ENCODE data around the gene GOLGA8S. TPM values are rescaled to one million over a fixed set of nuclear protein-coding genes. Genes with fewer than 3 reads are reported as not detected.
"Not testable (repeated sequence)": the region's sequence is repeated elsewhere in the genome, so short reads cannot be mapped to it uniquely, and the experiment has no call there.

GOLGA8S gene, protein sequence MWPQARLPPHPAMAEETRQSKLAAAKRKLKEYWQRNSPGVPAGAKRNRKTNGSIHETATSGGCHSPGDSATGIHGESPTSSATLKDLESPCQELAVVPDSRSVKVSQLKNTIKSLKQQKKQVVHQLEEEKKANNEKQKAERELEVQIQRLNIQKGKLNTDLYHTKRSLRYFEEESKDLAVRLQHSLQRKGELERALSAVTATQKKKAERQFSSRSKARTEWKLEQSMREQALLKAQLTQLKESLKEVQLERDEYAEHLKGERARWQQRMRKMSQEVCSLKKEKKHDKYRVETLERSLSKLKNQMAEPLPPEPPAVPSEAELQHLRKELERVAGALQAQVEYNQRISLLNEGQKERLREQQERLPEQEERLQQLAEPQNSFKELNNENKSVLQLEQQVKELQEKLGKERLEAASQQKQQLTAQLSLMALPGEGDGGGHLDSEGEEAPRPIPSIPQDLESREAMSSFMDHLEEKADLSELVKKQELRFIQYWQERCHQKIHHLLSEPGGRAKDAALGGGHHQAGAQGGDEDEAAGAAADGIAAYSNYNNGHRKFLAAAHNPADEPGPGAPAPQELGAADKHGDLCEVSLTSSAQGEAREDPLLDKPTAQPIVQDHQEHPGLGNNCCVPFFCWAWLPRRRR
- total RNA-seq (2014; rRNA removed; shearing (Covaris generic)), result not detected in 2 replicates

- in situ Hi-C loops (cut with HindIII; ENCODE audit: low sequenced_read_pairs); DNase-seq (ENCODE audit: low spot score): not testable (repeated sequence)
Observed at GRCh38 chr15:23354448-23354847, at the start of gene GOLGA8S. Gene GOLGA8S (plus strand): TSS chr15:23354748. CDS start chr15:23354810, 62 bp downstream.

DNA sequence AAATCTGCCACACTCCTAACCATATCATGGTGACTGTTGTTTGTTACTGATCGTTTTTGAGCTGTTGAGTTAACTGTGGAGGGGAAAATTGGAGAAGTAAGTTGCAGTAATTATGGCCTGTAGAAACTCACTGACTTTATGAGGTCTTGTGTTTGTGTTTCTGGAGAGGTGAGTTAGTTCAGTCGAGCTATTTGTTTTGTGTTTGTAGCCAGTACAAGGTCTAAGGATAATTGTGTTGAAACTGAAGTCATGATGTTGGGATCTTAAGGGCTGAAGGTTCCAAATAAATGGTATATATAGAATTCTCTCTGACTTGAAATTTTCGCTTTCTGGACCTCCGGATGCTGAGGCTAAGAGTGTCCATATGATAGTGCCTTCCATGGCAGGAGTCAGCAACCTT lies 49.7 kb upstream of the GOLGA8S start:
- DNase-seq (ENCODE audit: low spot score); in situ Hi-C loops (cut with HindIII; ENCODE audit: low sequenced_read_pairs): not testable (repeated sequence)

DNA sequence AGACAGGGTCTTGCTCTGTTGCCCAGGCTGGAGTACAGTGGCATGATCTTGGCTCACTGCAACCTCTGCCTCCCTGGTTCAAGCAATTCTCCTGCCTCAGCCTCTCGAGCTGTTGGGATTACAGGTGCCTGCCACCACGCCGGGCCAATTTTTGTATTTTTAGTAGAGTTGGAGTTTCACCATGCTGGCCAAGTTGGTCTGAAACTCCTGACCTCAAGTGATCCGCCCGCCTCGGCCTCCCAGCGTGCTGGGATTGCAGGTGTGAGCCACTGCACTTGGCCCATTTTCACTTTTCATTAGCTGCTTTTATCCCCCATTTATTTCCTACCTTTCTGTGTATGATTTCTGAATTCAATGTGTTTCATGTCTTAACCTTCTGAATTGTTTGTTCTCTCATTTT lies 48.6 kb upstream of the GOLGA8S start:
- DNase-seq (ENCODE audit: low spot score); in situ Hi-C loops (cut with HindIII; ENCODE audit: low sequenced_read_pairs): not testable (repeated sequence)

DNA sequence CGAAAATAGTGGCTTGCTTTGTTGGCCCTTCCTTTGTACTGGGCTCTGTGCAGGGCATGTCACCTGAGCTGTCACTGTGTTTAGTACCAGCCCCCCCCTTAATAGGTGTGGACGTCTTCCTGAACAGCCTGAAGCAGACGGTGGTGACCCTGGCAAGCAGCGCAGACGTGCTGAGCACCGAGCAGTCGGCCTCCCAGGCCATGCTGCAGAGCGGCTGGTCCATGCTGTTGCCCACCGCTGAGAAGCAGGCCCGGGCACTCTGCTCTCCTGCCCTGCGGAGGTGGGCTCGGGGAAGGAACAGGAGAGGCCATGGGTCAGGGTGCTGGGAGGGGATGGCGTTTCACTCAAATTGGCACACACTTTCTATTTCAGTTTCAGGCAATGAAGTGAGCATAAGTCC lies 43.3 kb upstream of the GOLGA8S start:
- DNase-seq (ENCODE audit: low spot score); in situ Hi-C loops (cut with HindIII; ENCODE audit: low sequenced_read_pairs): not testable (repeated sequence)

DNA sequence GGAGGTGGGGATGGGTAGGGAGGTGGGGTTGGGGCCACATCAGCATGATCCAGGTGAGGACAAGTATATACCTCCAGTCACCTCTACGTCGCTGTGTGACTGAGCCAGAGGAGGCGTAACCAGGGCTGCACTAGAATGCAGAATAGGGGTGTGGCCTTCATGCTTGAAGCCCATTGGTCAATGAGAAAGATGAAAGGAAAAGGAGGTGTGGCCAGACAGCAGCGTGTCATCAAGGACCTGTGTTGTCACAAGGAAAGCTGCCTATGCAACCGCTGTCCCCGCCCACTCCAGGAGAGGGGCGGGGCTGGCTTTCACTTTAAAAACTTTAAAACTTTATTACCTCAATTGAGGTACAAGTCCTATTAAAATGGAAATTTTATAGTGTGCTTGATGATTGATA lies 20.5 kb upstream of the GOLGA8S start, which contains the start of gene GOLGA6L26:
TSS of gene GOLGA6L26 (minus strand) at position 101 of the 400 bp plus-strand sequence. CDS start at position 40, 61 bp downstream.
- in situ Hi-C loops (cut with HindIII; ENCODE audit: low sequenced_read_pairs); DNase-seq (ENCODE audit: low spot score): not testable (repeated sequence)

DNA sequence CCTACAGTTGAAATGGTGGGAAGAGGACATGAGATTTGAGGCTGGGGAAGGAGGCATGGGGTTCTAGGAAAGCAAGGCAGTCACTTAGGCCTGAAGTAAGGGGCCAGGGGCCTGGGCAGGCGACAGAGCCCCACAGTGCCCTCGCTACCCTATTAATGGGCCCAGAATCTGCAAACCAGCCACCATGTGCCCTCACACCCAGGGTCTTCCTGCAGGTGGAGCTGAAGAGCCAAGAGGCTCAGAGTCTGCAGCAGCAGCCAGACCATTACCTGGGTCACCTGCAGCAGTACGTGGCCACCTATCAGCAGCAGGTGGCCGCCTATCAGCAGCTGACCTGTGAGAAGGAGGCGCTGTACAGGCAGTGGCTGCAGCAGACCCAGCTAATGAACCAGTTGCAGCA lies 8.1 kb downstream of the GOLGA8S start:
- in situ Hi-C loops (cut with HindIII; ENCODE audit: low sequenced_read_pairs); DNase-seq (ENCODE audit: low spot score): not testable (repeated sequence)

GRCh38 chr15:23364261-23364660 lies 9.7 kb downstream of the GOLGA8S start:
- DNase-seq (ENCODE audit: low spot score); in situ Hi-C loops (cut with HindIII; ENCODE audit: low sequenced_read_pairs): not testable (repeated sequence)

DNA sequence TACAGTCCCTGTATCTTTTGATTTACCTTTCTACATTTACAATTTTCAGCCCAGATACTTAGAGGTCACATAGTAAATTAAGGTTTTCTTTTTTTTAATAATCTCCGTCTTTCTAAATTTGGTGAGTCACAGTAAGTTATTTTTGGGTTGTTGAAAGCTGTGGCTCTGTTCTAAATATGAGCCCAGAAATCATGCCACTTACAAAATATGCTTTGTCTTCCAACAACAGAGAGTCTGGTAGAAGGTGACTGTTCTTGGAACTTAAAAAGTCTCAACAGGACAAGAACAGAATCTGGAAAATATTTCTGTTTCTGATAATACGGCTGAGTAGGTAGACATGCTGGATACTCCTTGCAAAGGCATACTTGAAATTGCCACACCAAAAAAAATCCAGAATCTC lies 16.0 kb downstream of the GOLGA8S start:
- in situ Hi-C loops (cut with HindIII; ENCODE audit: low sequenced_read_pairs), result no loop called here
- DNase-seq (ENCODE audit: low spot score), result no peak

DNA sequence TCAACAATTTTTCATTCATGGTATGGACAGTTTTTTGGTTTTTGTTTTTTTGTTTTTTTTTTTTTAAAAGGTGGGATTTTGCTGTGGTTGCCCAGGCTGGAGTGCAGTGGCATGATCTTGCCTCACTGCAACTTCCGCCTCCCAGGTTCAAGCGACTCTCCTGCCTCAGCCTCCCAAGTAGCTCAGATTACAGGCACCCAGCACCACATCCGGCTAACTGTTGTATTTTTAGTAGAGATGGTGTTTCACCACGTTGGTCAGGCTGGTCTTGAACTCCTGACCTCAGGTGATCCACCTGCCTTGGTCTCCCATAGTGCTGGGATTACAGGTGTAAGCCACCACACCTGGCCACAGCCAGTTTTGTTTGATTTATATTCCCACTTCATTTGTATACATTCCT lies 16.6 kb downstream of the GOLGA8S start:
- DNase-seq (ENCODE audit: low spot score); in situ Hi-C loops (cut with HindIII; ENCODE audit: low sequenced_read_pairs): not testable (repeated sequence)

GRCh38 chr15:23371868-23372267 lies 17.3 kb downstream of the GOLGA8S start:
- DNase-seq (ENCODE audit: low spot score); in situ Hi-C loops (cut with HindIII; ENCODE audit: low sequenced_read_pairs): not testable (repeated sequence)

- in situ Hi-C loops (cut with HindIII; ENCODE audit: low sequenced_read_pairs), result no loop called here
- no peak for DNase-seq (ENCODE audit: low spot score)
Observed at GRCh38 chr15:23372284-23372683, 17.7 kb downstream of the GOLGA8S start.

DNA sequence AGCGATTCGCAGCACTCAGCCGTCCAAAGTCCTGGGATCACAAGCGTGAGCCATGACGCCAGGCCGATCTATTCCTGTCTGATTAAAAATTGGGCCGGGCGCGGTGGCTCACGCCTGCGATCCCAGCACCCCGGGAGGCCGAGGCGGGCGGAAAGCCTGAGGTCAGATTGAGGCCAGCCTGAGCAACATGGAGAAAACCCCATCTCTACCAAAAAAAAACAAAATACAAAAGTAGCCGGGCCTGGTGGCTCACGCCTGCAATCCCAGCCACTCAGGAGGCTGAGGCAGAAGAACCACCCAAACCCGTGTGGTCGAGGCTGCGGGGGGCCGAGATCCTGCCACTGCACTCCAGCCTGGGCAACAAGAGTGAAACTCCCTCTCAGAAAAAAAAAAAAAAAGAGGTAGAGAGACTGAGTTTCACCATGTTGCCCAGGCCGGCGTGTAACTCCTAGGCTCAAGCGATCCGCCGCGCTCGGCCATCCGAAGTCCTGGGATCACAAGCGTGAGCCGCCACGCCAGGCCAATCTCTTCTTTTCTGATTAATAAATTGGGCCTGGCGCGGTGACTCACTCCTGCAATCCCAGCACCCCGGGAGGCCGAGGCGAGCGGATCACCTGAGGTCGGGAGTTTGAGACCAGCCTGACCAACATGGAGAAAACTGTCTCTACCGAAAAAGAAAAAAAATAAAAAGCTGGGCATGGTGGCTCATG lies 18.5 kb downstream of the GOLGA8S start:
- in situ Hi-C loops (cut with HindIII; ENCODE audit: low sequenced_read_pairs); DNase-seq (ENCODE audit: low spot score): not testable (repeated sequence)

GRCh38 chr15:23374226-23374625 lies 19.7 kb downstream of the GOLGA8S start:
- in situ Hi-C loops (cut with HindIII; ENCODE audit: low sequenced_read_pairs), result not testable (repeated sequence)

DNA sequence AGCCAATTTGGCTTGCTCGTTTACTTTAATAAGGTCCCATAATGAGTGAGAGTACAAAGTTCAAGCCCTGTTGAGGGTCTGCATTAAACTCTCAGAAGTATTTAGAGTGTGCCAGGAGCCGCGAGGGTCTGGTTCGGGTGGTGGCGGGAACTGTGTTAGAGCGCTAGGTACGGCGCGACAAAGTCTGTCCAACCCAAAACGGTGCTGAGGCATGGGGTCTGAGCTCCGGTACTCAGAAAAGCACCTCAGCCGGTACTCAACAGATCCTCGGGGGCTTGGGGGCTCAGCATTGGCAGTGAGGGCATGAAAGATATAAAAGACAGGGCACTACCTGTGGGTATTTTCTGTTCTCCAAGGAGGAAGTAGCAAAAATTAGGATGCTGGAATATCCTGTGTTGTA lies 24.4 kb downstream of the GOLGA8S start:
- DNase-seq (ENCODE audit: low spot score); in situ Hi-C loops (cut with HindIII; ENCODE audit: low sequenced_read_pairs): not testable (repeated sequence)

More at GRCh38 chr15:23374226-23374625, 19.7 kb downstream of the GOLGA8S start:
- not testable (repeated sequence) for DNase-seq (ENCODE audit: low spot score)

DNA sequence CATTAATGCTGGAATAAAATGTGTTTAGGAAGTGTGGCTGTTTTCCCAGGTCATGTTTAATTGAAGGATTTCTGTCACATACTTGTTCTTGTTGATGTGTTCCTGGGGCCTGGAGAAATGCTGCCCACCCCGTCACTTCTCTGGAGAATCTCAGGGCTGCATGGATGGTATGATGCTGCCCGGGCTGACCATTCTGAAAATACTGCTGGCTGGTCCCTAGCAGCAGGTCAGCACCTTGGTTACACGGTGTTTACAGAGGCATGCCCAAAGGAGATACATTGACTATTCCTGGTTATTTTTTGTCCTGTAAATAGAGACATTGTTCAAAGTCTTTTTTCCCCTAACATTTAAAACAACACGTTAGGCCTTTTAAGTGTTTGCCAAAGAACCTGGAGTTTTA lies 26.2 kb downstream of the GOLGA8S start:
- in situ Hi-C loops (cut with HindIII; ENCODE audit: low sequenced_read_pairs); DNase-seq (ENCODE audit: low spot score): not testable (repeated sequence)

GRCh38 chr15:23381192-23381591 lies 26.6 kb downstream of the GOLGA8S start:
- in situ Hi-C loops (cut with HindIII; ENCODE audit: low sequenced_read_pairs); DNase-seq (ENCODE audit: low spot score): not testable (repeated sequence)

GRCh38 chr15:23384371-23384770 lies 29.8 kb downstream of the GOLGA8S start:
- DNase-seq (ENCODE audit: low spot score), result no peak
- in situ Hi-C loops (cut with HindIII; ENCODE audit: low sequenced_read_pairs), result no loop called here

- in situ Hi-C loops (cut with HindIII; ENCODE audit: low sequenced_read_pairs), result no loop called here
- no peak for DNase-seq (ENCODE audit: low spot score)
Observed at GRCh38 chr15:23385886-23386430, 31.4 kb downstream of the GOLGA8S start.

DNA sequence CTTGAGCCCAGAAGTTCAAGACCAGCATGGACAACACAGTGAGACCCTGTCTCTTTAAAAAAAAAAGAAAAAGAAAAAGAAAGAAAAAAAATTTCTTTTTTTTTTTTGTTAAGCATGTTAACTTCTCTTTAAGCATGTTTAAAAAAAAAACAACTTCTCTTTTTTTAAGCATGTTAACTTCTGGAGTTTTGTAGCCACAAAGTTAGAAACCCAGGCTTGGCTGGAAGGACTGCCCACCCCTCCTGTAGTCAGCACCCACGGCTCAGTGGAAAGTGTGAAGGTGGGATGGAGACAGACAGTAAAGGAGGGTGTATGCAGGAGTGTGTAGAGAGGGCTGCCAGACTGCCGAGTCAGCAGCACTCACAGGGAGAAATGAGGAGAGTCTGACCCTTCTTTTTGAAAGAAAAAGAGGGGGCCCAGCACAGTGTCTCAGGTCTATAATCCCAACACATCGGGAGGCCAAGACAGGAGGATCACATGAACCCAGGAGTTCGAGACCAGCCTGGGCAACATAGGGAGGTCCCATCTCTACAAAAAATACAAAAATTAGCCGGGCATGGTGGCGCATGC lies 33.2 kb downstream of the GOLGA8S start:
- no peak for DNase-seq (ENCODE audit: low spot score)
- in situ Hi-C loops (cut with HindIII; ENCODE audit: low sequenced_read_pairs), result no loop called here
